Measurements from ENCODE around the gene SIN3B.

The SIN3B gene

DNA sequence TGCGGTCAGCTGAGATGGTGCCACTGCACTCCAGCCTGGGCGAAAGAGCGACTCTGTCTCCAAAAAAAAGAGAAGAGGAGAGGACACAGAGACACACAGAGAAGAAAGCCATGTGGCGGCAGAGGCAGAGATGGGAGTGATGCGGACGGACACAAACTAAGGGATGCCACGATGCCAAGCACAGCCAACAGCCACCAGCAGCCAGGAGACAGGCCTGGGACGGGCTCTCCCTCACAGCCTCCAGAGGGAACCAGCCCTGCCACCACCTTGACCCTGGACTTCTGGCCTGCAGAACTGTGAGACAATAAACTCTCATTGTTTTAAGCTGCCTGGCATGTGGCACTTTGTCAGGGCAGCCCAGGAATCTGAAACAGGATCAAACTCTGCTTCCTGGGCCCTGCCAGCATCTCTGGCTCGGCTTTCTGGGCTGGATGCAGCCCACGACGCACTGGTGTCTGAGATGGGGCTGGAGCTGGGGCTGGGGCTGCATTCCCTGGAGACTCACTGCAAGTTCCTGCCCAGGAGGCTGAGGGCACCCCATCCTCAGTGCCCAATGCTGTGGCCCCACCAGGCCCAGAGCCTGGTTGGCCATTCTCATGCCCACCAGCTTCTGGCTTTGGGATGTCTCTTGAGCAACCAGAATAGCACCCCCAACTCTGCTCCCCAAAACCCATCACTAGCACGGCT is 62.6 kb downstream of the SIN3B start:
- DNase-seq: no peak

DNA sequence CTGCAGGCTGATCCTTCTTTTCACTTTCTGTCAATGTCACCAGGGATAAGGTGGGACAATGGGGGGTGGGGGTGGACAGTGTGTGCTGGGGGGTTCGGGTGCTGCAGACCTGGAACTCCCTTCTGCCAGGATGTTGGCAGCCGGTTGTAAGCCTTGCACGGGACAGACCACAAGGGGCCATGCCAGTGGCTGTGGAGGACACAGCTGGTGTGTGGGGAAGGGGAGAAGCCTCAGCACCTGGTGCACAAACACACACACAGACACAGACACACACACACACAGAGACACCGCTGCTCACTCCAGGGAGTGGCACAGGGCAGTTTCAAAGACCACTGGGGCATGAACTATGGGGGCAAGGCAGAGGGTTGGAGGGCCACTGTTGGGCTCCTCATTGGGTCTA is 63.2 kb downstream of the SIN3B start:
- no peak for DNase-seq

DNA sequence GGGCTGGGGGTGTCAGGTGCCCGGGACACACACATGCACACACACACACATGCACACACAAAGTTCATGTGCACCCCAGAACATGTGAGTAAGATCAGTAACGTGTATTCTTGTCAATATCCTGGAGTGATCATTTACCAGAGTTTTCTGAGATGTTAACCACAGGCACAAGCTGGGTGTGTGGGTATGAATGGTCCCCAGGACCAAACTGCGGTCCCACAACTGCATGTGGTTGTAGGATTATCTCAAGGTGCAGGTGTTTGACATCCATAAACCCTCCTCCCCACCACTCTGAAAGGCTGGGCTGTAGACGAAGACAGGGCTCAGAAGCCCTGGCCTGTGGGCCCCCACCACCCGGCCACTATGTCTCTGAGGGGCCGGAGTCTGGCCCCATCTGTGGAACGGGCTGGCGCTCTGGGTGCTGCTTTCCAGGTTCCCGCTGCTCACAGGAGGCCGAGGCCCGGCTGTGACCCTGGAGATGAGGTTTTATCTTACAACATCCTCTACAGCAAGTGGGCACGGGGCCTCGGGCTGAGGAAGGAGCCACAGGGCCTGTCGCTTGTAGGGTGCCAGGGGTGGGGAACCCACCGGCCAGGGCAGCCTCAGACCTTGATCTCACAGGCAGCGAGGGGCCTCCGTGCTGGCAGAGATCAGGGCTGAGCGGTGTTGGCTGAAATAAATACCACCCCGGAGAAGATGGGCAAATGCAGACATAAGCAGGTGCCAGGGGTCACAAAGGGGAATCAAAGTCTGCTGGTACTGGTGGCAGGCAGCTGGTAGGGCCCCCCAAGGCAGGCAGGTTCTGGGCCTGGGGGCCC is 63.9 kb downstream of the SIN3B start:
- no peak for DNase-seq

DNA sequence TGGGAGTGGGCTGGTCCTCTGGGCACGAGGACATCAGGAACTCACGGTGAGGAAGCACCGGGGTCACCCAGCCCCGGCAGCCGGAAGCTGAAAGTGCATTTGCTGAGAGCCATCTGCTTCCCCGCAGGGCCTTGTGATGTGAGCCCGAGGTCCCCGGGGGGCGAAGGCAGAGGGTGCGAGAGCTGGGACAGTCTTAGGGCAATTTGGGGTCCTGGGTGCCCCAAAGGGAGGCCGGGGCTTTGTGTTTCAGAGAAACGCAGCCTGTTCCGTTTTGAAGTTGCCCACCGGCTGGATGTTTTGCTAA is 64.4 kb downstream of the SIN3B start:
- no peak for DNase-seq

DNA sequence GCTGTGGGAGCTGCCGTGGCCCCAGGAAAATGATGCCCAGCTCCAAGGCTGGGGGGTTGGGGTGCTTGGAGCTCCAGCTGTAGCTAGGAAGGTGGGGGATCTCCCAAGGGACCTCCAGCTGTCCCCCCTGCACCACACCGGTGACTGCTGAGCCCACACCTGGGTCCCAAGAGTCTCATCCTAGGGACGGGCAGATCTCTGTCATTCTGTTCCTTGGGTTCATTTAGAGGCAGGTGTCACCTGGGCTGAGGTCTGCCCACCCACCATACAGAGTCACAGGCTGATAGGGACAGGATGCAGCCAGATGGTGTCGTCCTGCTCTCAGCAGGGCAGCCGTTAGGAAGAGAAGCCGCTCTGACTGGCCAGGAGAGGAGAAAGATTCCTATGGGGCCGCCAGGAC is 64.9 kb downstream of the SIN3B start:
- no peak for DNase-seq

DNA sequence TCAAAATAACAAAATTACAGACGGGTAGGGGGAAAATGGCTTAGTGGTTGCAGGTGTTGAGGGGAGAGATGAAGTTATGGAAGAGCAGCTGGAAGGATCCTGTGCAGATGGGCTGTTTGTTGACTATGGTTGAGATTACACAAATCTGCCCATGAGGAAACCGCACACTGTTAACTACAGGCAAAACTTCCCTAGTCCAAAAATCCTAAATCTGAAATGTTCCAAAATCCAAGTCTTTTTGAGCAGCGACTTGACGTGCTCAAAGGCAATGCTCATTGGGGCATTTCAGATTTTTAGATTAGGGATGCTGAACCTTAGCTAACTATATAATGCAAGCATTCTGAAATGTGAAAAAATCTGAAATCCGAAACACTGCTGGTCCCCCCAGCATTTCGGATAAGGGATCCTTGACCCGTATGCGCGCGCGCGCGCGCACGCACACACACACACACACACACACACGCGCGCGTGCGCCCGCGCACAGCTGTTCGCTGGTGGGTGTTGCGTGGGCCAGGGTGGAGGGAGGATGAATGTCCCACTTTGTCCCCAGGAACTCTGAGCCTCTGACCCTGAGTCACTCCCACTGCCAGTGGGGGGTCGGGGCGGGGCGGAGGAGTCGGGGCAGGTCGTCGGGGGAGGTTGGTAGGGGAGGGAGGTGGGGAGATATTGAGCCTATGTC is 66.4 kb downstream of the SIN3B start:
- DNase-seq: no peak

DNA sequence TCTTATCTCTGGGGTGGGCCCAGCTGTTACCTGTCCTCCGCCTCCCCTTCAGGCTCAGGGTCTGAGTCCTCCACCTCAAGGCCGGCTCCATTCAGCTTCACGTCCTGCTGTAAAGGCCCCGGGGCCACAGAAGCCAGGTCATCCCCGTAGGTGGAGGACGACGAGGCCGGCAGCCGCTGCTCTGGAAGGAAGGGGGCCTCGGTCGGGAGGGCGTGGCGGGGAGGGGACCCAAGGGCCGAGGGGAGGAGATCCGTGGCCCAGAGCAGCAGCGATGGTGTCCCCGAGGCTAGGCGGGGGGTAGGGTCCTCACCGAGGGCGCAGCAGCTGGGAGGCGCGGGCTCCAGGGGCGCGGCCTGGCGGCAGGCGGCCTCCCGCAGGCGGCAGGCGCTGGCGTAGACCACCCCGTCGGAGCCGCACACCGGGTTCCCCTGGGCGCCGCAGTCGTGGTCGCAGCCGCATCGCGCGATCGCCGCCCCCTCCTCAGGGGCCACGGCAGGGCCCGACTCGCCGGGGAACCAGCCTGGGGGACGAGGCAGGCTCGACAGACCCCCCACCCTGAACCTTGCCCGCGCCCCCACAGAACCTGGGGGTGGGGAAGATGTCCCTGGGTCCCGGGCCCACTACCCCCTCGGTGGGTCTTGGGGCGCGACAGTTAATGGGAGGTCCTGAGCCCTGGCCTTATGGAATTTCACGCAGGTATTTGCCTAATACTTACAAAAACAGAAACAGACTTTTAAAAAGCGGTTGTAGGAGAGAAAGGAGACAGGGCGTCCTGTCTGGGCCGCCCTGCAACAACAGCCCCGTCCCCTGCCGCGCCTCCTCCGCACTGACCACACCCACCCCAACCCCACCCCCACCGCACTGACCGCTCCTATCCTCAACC is 67.2 kb downstream of the SIN3B start:
- no peak for DNase-seq

DNA sequence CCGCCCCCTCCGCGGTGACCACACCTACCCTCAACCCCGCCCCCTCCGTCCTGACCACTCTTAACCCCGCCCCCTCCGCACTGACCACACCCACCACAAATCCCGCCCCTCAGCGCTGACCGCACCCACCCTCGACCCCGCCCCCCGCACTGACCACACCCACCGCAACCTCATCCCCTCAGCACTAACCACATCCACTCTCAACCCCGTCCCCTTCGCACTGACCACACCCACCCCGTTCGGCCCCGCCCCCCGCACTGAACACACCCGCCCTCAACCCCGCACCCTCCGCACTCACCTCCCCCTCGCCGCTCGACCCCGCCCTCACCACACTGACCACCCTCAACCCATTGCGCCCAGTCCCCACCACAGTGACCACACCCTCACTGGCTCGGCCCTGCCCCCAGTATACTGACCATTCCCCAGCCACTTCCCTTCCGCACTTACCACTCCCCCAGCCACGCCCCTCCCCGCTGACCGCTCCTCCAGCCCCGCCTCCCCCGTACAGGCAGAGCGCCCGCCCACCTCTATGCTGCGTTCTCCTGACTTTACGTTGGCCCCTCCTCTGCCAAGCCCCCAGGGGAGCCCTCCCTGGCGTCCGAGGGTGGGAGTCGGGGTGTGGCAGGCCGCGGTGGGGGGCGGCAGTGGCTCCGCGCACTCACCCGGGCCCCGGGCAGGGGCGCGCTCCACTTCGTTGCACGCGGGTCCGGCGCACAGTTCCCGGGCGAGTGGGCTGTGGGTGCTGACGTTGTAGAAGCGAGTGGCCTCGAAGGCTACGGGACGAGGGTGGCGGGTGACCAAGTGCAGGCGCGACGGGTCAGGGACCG is 68.0 kb downstream of the SIN3B start:
- peak; percentile 73 for DNase-seq

DNA sequence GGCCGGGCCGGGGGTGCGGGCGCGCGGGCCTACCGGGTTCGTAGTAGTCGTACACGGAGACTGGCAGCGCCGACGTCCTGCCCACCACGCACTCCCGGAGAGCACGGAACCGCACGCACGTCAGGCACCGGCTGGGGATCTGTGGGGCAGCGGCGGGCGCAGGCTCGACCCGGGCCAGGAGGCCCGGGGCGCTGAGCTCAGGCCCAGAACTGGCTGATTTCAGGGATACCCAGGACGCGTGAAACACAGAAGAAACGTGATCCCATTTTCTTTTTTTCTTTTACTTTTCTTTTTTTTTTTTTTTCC is 68.6 kb downstream of the SIN3B start:
- DNase-seq: no peak

DNA sequence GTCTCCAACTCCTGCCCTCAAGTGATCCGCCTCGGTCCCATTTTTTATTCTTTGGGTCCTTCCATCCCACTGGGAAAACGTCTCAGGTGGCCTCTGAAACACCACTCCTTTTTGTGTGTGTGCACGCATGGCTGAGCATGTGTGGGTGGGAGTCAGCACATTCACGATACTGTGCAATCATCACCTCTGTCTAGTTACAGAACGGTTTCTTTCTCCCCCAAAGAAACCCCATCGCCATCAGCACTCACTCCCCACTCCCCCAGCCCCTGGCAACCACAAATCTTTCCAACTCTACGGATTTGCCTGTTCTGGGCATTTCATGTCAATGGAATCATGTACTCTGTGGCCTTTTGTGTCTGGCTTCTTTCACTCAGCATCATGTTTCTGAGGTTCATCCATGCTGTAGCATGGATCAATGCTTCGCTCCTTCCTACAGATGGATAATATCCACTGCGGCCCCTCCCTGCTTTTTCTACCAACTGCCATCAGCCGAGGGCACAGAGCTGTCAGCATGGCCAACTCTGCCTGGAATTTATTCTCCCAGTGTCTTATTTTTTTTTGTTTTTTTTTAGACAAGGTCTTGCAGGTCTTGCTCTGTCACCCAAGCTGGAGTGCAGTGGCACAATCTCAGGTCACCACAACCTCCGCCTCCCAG is 69.3 kb downstream of the SIN3B start:
- no peak for DNase-seq

DNA sequence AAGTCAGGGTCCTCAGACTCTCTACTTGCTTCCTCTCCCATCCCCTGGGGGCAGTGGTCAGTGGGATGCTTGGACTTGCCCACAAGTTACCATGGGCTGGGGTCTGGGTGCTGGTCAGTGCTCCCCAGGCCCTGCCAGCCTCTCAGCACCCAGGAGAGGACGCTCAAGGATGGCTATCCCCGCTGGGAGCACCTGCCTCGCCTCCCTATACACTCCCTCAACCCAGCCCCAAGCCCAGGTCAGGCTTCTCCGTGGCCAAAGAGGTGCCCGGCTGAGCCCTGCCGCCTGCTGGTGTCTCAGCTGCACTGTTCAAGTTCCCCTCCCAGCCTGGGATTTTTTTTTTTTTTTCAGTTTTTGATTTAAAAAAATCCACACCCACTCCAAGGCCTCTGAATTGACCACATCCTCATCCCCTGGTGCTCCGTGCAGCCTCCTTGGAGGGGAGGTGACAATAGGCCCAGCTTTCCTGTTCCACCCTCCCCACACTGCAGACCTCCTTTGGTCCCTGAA is 70.4 kb downstream of the SIN3B start:
- peak; percentile 35 for DNase-seq

DNA sequence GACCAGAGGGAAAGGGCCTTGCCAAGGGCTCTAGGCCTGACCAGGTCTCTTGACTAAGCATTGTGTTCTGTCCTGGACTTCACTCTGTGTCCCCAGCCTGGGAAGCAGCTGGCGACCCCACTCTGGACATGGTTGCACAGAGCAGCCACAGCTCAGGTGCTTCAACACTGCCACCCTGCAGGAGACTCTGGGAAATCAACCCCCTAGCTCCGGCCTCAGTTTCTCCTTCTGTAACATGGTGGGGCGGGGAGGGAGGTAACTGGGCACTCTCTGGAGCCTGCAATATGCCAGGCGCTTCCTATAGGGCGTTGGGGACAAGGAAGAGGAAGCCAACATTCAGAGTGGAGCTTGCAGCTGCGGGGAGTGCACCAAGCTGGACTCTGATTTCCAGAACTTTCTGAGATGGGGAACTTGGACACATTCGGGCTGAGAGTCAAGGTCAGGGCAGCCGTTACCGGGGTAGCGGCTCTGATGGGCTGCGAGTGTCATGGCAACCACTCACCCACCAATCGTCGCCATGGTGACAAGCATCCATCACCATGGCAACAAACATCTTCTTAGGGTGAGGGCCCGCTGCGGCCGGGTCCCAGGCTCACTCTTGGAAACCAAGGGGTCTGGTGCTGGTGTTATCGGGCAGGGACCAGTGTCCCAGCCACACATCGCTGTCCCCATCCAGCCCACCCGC is 72.4 kb downstream of the SIN3B start:
- DNase-seq: no peak

DNA sequence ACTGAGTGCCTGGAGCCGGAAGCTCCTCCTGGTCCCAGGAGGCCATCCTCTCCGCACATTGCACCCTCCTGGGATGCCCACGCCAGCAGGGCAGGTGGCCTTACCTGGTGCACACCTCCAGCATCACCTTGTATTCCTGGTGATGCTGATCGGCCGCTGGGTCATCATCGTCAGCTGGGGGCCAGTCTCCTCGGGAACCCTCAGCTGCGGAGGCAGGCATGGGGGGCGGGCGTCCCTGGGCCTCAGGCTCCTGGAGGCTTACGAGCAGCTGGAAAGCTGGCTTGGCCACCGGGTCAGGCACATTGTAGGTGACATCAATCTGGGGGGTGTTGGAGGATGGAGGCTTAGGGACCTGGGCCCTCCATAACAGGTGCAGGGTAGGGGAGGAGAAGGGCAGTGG is 73.3 kb downstream of the SIN3B start:
- DNase-seq: no peak

DNA sequence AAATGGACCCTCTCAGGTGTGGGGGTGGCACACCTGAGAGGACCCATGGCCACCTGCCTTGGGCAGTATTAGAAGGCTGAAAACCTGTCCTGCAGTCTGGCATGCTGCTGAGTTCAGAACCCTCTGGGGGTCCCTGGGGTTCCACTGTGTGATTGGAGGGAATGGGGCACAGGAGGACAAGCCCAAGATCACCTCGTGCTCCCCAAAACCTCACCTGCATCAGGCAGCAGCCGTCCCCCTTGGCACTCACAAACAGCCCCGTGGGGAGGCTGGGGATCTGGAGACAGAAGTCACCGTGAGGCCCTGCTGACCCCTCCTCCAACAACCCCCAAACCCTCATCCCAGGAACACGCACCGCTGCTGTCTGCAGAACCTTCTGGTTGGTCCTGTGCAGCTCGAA is 74.1 kb downstream of the SIN3B start:
- DNase-seq: no peak

DNA sequence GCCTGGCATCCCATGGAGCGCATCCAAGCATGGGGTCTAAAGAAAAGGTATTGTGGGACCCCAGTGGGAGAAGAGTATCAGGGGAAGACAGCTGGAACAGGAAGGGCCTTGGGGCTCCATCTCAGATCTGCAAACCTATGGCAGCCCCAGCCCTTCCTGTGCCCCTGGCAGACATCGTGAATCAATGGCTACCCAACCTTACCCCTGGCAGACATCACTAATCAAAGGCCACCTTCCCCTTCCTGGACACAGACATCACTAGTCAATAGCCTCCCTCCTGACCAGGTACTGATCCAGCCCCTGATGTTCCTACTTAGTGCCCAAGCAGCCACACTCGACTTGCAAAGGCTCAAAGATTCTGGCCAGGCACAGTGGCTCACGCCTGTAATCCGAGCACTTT is 75.4 kb downstream of the SIN3B start:
- no peak for DNase-seq

DNA sequence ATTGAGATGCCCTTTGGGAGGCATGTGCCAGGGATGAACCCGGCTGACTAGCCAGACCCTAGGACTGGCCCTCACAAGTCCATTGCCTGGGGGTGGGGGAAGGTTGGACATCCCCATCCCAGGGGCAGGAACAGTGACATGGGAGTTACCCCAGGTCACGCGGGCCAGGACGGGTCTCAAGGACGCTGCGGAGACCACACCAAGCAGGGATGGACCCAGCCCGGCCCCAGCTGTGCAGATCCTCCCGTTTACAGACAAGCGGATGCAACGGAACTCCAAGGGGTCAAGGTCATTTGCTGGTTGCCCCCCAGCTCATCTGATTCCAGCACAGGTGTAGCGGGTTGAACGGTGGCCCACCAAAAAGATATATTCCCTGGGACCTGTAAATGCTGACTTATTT is 79.6 kb downstream of the SIN3B start:
- no peak for DNase-seq

DNA sequence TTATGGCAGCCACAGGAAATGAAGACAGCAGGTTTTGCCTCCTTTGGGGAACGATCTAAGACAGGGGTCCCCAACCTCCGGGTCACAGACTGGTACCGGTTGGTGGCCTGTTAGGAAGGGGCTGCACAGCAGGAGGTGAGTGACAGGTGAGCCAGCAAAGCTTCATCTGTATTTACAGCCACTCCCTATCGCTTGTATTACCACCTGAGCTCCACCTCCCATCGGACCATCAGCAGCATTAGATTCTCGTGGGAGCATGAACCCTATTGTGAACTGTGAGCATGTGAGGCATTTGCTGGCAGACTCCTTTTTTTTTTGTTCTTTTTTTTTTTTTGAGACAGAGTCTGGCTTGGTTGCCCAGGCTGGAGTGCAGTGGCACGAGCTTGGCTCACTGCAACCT is 81.8 kb downstream of the SIN3B start:
- no peak for DNase-seq

DNA sequence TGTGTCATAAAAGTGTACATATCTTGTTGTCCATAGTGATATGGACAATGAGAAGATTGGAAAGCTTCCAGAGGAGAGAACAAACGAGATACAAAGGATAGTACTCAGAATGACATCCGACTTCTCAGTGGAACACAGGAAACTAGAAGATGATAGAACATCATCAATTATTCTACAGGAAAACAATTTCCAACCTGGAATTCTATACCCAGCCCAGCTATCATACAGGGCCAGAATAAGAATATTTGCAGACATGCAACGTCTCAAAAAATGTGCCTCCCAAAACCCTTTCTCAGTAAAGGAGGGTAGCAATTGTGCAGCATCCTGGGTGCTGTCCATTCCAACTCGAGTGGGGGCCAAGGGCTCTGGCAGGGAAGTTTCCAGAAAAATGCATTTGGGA is 83.6 kb downstream of the SIN3B start:
- DNase-seq: no peak

DNA sequence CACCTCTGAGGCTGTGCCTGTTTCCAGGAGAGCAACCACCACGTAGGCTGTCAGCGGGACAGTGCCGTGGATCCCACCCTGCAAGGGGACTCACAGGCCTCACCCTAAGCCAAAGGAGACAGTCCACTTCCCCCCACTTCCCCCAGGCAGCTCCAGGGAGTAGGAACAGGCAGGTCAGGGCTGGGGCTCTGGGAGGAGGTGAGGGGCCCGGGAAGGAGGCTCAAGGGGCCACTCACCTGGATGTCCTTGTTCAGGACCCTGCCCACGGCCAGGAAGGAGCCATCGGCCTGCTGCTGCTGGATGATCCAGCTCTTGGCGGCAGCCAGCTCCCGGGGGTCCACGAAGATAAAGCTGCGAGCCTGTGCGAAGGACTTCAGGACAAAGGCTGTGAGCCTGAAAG is 85.2 kb downstream of the SIN3B start:
- DNase-seq: no peak

DNA sequence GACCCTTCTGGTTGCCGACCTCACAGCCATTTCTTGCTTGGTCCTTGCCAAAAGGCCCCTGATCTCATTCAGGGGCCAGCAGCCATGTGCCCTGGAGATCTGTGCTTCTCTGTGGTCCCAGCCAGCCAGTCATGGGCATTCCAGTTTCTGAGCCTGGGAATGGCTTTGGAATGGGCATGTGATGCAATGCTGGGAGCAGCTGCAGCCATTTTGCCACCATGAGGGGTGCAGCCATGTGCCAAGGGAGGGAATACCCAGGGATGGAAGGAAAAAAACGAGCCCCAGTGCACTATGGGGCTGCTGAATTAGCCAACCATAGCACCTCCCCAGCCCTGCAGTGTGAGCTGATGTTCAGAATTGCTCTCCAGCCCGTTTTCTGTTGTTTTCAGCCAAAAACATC is 85.9 kb downstream of the SIN3B start:
- DNase-seq: no peak

DNA sequence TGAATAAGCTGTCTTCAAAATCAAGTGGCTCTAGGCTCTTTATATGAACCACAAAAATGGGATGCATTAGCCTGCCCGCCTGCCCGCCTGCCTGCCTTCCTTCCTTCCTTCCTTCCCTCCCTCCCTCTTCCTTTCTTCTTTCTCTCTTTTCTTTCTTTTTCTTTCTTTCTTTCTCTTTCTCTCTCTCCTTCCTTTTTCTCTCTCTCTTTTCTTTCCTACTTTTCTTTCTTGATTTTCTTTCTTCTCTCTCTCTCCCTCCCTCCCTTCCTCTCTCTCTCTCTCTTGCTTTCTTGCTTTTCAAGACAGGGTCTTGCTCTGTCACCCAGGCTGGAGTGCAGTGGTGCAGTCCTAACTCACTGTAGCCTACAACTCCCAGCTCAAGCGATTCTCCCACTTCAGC is 86.5 kb downstream of the SIN3B start:
- DNase-seq: no peak

Data from CD4-positive, alpha-beta T cell treated with Interleukin-21 for 1 hour (primary cell).